ENCODE data around the gene GALNT16.

DNA sequence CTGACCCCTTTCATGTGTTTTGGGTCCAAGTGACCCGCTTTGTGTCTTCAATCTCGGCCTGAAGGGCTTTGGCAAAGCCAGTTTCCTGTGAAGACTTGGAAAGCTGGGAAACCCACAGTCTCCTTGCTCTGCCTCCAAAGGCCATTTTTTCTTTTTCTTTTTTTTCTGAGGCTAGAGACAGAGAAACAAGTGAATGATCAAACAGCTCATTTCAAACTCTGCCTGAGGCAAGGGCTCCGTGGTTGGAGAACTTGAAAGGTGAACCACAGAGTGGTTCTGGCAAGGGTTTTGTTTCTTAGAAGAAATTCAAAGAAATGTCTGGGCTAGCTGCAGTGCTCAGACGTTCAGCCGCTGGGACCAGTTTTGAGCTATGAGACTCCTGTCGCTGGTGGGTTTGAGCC, 75.4 kb downstream of the GALNT16 start:
- TF ChIP-seq, protein P1, sequence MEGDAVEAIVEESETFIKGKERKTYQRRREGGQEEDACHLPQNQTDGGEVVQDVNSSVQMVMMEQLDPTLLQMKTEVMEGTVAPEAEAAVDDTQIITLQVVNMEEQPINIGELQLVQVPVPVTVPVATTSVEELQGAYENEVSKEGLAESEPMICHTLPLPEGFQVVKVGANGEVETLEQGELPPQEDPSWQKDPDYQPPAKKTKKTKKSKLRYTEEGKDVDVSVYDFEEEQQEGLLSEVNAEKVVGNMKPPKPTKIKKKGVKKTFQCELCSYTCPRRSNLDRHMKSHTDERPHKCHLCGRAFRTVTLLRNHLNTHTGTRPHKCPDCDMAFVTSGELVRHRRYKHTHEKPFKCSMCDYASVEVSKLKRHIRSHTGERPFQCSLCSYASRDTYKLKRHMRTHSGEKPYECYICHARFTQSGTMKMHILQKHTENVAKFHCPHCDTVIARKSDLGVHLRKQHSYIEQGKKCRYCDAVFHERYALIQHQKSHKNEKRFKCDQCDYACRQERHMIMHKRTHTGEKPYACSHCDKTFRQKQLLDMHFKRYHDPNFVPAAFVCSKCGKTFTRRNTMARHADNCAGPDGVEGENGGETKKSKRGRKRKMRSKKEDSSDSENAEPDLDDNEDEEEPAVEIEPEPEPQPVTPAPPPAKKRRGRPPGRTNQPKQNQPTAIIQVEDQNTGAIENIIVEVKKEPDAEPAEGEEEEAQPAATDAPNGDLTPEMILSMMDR (IDR thresholded peaks at IDR 0.05): no peak
- TF ChIP-seq EZH2phosphoT487 (IDR thresholded peaks at IDR 0.05): no peak
